Activated CD8-positive, alpha-beta memory T cell treated with anti-CD3 and anti-CD28 coated beads for 24 hours (primary cell): ENCODE measurements around the gene PLEKHH2.
"Not testable (repeated sequence)": the region's sequence is repeated elsewhere in the genome, so short reads cannot be mapped to it uniquely, and the experiment has no call there.

ENCODE experiments used
- DNase-seq: peaks from one replicate; pipeline ENCODE4 v3.0.0-alpha.2; 2020

Gene PLEKHH2

GRCh38 chr2:43637030-43637803 is at the start of gene PLEKHH2:
PLEKHH2 (plus strand) TSS chr2:43637260; CDS start chr2:43644674, 7,414 bp downstream.
- DNase-seq: peak; percentile 97

GRCh38 chr2:43592443-43592842 is 44.6 kb upstream of the PLEKHH2 start:
- DNase-seq: no peak

GRCh38 chr2:43593254-43593653 is 43.8 kb upstream of the PLEKHH2 start:
- no peak for DNase-seq

- no peak for DNase-seq
Observed at GRCh38 chr2:43594875-43595274, 42.2 kb upstream of the PLEKHH2 start.

- DNase-seq: peak; percentile 98
Observed at GRCh38 chr2:43595603-43596412, 41.3 kb upstream of the PLEKHH2 start, which contains the start of gene THADA. THADA (minus strand) TSS chr2:43596038; CDS start chr2:43592392, 3,646 bp downstream.

- DNase-seq: not testable (repeated sequence)
Observed at GRCh38 chr2:43600596-43600995, 36.5 kb upstream of the PLEKHH2 start.

- DNase-seq: no peak
Observed at GRCh38 chr2:43604674-43605073, 32.4 kb upstream of the PLEKHH2 start.

- no peak for DNase-seq
Observed at GRCh38 chr2:43605079-43605655, 31.9 kb upstream of the PLEKHH2 start.

GRCh38 chr2:43605851-43606250 is 31.2 kb upstream of the PLEKHH2 start:
- no peak for DNase-seq

GRCh38 chr2:43609290-43609918 is 27.7 kb upstream of the PLEKHH2 start:
- DNase-seq: no peak

- DNase-seq: no peak
Observed at GRCh38 chr2:43610361-43610760, 26.7 kb upstream of the PLEKHH2 start.

GRCh38 chr2:43611987-43612894 is 24.8 kb upstream of the PLEKHH2 start:
- peak; percentile 83 for DNase-seq

GRCh38 chr2:43612944-43613343 is 24.1 kb upstream of the PLEKHH2 start:
- no peak for DNase-seq

GRCh38 chr2:43616967-43617680 is 19.9 kb upstream of the PLEKHH2 start:
- no peak for DNase-seq

- DNase-seq: no peak
Observed at GRCh38 chr2:43619511-43619910, 17.5 kb upstream of the PLEKHH2 start.

GRCh38 chr2:43622931-43623451 is 14.1 kb upstream of the PLEKHH2 start:
- DNase-seq: no peak

GRCh38 chr2:43631618-43632317 is 5.3 kb upstream of the PLEKHH2 start:
- no peak for DNase-seq

- DNase-seq: no peak
Observed at GRCh38 chr2:43634604-43635306, 2.3 kb upstream of the PLEKHH2 start.

- DNase-seq: not testable (repeated sequence)
Observed at GRCh38 chr2:43636153-43636552, 907 bp upstream of the PLEKHH2 start.

GRCh38 chr2:43636621-43637020 is 439 bp upstream of the PLEKHH2 start:
- no peak for DNase-seq
